Measurements from ENCODE around the gene UBA6. TPM values are rescaled to one million over a fixed set of nuclear protein-coding genes. Genes with fewer than 3 reads are reported as not detected.

The UBA6 gene
- total RNA-seq, 1 donor from 2014 or later = 69.2 TPM

Other genes starting within 250 kb of the UBA6 start
- gene CENPC, start 155.7 kb downstream of the UBA6 start, total RNA-seq = 9.2 and 11.5 TPM in 2 replicates
- not detected in 2 replicates for gene STAP1, start 142.4 kb downstream of the UBA6 start, total RNA-seq
- not detected in 2 replicates for gene GNRHR, start 53.2 kb upstream of the UBA6 start, total RNA-seq
- not detected in 2 replicates for gene TMPRSS11D, start 182.8 kb upstream of the UBA6 start, total RNA-seq